ENCODE data around the gene CADM2.
A peak's percentile ranks its signal among the peaks of the same experiment; 100 is the strongest.
"Not testable (repeated sequence)": the region's sequence is repeated elsewhere in the genome, so short reads cannot be mapped to it uniquely, and the experiment has no call there.

CADM2 gene

DNA sequence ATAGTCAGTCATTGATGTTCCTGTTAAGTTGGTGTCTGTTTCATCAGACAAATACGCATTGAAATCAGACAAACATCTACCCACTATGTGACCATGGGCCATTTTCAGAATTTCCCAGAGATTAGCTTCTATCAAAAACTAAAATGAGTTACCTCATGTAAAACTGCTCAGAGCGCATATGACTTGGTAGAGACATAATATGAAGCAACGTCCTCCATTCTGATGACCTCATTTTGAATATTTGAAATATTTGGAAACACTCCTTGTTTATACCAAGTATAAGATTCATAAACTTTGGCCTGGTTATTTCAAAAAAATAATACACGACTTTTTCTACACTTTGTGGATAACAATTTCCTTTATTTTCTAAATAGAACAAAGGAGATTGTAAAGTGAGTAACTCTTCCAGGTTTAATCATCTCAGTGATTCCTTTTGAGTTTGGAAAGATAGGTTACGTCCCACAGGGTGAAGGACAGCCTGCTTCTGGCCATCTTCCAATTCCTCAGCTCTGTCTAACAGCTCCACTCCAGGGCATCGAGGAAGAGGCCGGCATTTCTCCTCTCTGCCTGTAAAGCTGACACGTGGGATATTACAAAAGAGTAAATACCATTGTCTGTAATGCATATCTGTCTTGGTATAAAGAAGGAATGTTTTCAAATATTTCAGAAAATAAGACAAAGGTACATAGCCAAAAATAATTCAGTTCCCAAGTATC, 122.6 kb downstream of the CADM2 start:
- no peak for DNase-seq

- DNase-seq, result no peak
Measured at GRCh38 chr3:85090495-85090894, 131.7 kb downstream of the CADM2 start.

GRCh38 chr3:85100316-85100715, 141.5 kb downstream of the CADM2 start:
- no peak for DNase-seq

DNA sequence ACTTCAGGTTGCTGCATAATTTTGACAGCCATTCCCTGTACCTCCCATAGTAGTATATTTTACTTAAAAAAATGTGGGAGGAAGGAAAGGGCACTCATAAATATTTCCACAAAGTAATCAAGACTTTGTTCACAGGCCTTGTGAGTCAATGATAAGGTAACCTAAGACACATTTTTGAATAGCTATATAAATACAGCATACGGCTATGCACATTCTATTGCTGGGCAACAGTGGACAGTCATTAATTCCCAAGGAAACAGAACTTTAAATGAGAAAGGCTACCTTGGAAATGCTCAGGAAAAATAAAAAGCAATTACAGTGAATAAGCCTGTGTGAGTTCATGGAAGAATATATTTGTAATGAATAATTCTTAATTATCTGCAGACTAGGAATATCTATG, 144.0 kb downstream of the CADM2 start:
- no peak for DNase-seq

- DNase-seq, result no peak
Measured at GRCh38 chr3:85110393-85110792, 151.6 kb downstream of the CADM2 start.

GRCh38 chr3:85120879-85121278, 162.1 kb downstream of the CADM2 start:
- DNase-seq, result no peak

DNA sequence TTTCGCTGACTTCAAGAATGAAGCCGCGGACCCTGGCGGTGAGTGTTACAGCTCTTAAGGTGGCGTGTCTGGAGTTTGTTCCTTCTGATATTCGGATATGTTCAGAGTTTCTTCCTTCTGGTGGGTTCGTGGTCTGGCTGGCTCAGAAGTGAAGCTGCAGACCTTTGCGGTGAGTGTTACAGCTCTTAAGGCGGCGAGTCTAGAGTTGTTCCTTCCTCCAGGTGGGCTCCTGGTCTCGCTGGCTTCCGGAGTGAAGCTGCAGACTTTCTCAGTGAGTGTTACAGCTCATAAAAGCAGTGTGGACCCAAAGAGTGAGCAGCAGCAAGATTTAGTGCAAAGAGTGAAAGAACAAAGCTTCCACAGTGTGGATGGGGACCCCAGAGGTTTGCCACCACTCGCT, 174.1 kb downstream of the CADM2 start:
- DNase-seq, result not testable (repeated sequence)

DNA sequence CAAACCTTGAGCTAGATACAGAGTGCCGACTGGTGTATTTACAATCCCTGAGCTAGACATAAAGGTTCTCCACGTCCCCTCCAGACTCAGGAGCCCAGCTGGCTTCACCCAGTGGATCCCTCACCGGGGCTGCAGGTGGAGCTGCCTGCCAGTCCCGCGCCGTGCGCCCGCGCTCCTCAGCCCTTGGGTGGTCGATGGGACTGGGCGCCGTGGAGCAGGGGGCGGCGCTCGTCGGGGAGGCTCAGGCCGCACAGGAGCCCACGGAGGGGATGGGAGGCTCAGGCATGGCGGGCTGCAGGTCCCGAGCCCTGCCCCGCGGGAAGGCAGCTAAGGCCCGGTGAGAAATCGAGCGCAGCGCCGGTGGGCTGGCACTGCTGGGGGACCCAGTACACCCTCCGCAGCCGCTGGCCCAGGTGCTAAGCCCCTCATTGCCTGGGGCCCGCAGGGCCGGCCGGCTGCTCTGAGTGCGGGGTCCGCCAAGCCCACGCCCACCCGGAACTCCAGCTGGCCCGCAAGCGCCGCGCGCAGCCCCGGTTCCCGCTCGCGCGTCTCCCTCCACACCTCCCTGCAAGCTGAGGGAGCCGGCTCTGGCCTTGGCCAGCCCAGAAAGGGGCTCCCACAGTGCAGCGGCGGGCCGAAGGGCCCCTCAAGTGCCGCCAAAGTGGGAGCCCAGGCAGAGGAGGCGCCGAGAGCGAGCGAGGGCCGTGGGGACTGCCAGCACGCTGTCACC, 175.1 kb downstream of the CADM2 start:
- DNase-seq, result not testable (repeated sequence)

GRCh38 chr3:85142626-85143025, 183.8 kb downstream of the CADM2 start:
- no peak for DNase-seq

DNA sequence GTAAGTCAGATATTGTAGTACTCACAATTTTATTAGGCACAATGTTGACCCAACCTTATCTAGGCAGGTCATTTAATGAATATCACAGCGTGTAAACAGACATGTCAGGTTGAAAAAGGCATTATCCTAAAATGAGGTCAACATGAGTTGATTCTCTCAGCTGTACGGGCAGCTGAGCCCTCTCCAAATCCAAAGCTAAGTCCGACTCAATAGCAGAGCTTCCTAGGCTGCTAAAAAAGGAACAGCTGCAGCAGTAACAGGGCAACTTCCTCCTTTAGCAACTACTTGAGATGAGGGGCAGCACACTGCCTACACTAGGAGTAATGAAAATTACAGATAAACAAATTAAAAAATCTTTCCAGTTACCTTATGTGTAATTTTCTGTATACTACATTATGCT, 189.2 kb downstream of the CADM2 start:
- DNase-seq, result peak; percentile 15

DNA sequence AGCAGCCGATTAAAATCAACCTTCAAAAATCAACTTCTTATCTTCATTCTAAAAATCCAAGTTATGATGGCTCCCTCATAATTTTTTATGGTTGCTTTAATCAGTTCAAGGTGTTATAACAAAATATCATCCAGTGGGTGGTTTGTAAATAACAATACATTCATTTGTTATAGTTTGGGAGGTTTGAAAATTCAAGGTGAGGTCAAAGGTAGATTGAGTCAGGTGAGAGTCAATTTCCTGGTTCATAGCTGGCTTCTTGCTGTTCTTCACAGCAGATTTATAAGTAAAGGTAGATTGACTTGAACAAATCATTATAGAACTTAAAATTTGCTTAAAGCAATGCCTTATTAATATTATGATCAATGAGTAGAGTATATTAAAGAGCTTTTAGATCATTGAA, 192.8 kb downstream of the CADM2 start:
- no peak for DNase-seq

GRCh38 chr3:85153279-85153678, 194.5 kb downstream of the CADM2 start:
- not testable (repeated sequence) for DNase-seq

DNA sequence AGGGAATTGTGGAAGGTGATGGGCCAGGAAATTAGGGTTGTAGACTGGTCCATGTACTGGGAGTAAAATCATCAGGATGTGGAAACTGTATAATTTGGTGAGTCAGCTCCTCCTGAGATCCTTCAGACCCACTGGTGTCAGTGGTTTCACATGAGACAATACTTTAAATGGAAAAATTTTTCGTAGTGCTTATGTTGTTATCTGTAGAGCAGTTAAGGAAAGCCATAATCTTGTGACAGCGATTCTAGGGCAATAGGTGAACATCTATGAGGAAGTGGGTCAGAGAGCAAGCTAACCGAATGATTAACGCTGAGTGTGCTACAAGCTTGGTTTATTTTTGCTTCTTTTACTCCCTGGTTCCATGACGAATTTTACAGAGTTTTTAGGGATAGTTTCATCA, 200.6 kb downstream of the CADM2 start:
- no peak for DNase-seq

DNA sequence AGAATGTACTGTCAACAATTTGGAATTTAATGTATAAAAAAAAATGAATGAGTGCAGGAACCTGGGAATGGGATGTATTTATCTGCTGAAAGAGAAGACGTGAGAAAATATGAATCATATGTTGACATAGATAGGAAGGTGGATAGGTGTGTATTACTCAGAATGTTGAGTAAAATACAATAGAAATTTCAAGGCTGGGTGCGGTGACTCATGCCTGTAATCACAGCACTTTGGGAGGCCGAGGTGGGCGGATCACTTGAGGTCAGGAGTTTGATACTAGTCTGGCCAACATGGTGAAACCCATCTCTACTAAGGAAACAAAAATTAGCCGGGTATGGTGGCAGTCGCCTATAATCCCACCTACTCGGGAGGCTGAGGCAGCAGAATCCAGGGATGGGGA, 202.8 kb downstream of the CADM2 start:
- no peak for DNase-seq

GRCh38 chr3:85162905-85163304, 204.1 kb downstream of the CADM2 start:
- DNase-seq, result no peak

- DNase-seq, result no peak
Measured at GRCh38 chr3:85164436-85164835, 205.6 kb downstream of the CADM2 start.

DNA sequence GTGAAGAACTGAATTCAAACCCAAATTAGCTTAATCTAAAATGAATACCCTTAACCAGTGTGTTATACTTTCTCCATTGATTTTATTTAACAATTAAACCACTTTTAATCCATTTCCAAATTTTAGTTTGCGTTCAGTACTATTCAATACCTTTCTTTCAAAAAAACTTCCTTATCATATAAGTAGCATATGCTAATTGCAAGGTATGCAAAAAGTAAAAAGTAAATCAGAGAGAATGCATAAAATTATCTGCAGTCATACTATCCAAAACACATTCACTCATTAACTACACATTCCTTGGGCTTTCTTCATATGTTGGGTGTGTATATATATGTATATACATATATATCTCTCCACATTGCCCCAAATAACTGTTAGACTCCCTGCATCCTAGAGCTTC, 208.8 kb downstream of the CADM2 start:
- DNase-seq, result no peak

- no peak for DNase-seq
Measured at GRCh38 chr3:85170646-85171045, 211.9 kb downstream of the CADM2 start.

DNA sequence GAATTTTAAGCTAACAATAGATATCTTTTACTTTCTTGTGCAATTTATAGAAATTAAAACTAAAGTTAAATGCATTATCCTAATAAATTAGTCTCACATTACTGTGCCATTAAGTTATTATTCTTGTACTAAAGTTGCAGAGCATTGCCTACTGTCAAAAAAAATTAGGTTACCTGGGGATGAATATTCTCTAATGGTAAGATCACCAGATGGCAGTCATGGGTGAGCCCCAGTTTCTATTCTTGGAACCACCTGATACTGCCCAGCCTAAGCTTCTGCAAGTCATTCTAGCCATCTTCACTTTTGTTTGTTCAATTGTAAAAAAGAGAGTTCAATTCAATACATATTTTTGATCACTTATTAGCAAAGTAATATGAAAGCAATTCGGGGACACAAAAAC, 213.2 kb downstream of the CADM2 start:
- no peak for DNase-seq

DNA sequence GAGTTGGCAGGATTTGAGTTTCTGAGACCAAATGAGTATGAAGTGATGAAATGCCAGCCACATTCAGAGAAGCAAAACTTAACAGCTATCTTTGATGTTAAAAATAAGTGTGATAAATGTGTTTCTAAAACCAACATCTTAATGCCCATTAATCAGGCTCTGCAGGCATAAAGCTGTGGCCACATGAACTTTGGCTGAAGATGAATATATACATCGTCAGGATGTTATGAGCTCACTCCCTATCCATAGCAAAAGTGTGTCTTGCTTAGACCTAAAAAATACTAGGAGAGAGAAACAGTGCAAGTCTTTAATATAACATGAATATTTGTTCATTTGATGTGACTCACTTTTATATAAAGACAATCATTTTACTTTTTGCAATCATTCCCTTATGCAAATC, 218.0 kb downstream of the CADM2 start:
- DNase-seq, result no peak

DNA sequence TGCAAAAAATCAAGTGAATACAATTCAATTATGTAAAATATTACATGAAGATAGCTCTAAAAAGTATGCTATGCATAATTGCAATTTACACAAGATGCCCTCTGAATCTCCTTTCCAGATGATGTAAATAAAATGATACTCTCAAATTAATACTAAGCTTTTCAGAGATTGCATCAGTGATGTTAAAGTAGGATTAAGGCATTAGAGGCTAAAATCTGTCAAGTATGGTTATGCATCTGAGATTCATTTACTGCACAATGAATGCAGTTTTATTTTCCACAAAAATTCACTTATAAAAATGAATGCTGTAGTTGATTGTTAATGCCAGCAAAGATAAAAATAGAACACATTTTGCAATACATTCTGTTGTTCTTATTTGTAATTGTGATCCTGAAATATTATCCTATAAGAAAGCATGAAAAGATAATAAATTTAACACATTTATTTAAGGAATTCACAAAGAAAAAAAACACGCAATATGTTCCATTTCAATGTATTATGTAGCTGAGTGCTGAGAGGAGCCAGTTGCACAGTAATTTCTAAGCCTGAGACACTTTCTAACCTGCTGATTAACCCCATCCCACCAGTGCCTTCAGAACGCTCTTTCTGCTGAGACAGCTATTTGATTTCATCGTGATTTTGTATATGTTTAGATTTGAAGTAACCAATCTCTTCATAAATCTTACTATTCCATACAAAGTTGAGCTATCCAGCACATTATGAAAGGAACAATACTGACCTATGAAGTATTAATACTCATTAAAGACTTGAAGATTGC, 224.4 kb downstream of the CADM2 start:
- DNase-seq, result no peak

DNA sequence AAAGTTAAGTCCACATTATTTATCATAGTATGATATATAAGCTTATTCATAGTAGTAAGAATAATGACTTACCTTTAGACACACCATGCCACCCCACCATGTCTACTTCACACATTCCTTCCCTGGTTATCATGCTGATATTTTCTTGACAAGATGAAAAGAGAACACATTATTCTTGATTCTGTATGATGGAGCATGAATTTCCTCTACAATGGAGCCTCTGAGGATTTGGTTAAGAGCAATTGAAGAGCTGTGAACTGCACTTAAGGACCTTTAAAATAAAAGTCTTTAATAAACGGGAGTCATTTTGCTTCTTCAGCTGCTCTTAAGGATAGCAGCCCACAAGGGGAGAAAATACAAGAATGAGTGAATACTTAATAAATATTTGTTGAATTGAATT, 226.7 kb downstream of the CADM2 start:
- DNase-seq, result no peak

GRCh38 chr3:85189731-85190130, 230.9 kb downstream of the CADM2 start:
- DNase-seq, result no peak

DNA sequence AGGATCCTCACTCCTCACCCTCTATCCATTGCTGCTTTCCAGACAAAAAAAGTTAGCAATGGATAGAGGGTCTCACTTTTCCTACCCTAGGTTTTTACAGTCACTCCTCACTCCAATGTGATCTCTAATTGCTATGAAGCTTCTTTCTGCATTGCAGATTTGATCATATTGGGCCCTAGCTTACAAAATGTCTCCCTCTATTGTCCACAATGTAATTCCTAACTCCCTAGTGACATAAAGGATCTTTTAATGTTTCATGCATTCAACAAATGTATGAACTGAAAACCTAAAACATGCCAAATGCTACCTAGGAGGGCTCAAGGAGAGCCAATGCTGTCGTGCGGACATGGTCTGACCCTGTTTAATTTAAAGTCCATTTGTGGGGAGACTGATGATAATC, 234.8 kb downstream of the CADM2 start:
- no peak for DNase-seq
